KG1 (cell line): ENCODE data around the gene SCARB1.

ENCODE experiments used
- DNase-seq: peaks from one replicate; lab custom pipeline; 2025; lab: John Stamatoyannopoulos, UW

Gene SCARB1

DNA sequence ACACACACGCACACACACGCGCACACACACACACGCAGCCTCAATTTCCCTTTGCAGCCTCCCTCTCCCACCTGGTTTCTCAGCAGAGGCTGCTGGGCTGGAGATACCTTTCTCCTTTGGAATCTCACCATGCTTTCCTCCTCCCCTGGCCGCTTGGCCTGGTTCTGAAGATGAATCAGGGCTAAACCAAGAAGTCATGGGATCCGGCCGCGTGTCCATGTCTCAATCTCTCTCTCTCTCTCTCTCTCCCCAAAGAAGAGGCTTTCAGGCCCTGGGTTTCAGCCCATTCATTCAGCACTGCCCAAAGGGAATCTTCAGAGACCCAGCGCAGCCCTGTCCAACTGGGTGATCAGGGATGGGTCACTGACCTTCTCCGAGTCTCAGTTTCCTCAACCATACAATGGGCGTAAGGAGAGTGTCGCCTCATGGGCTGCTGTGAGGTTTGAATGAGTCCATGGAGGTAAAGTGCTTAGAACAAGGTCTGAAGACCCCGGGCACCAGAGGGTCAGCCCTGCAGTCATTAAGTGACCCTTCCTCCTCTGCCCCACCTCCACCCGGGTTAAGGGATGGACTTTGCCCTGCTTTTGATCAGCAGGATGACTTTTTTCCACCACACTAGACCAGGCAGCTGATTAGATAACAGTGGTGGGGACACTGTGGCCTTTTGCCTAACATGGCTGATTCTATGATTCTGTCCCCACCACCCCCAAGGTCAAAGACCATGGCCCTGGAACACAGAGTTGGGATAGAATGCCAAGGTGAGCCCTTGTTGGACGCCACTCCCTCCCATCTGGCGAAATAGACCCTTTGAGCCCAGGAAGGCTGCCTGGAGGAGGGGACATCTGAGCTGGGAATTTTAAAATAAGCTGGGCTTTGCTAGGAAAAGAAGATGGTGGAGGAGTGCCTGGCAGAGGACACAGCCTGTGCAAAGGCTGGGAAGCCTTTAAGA is 42.1 kb downstream of the SCARB1 start:
- DNase-seq: no peak

DNA sequence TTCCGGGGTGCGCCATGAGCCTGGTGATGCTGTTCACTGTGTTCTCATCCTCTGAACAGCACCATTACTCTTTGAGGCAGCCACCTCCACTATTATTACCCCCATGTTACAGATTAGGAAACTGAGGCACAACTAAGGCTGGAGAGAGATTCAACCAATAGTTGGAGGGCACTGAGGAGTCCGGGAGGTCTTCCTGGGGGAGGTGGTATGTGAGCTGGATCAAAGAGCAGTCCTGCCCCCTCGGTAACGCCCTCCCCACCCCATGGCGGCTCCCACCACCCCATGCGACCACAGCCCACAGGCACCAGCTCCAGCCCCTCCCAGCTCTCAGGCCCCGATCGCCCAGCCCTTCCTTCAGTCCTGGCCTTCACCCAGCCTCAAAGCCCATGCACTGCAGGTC is 43.5 kb downstream of the SCARB1 start:
- no peak for DNase-seq

DNA sequence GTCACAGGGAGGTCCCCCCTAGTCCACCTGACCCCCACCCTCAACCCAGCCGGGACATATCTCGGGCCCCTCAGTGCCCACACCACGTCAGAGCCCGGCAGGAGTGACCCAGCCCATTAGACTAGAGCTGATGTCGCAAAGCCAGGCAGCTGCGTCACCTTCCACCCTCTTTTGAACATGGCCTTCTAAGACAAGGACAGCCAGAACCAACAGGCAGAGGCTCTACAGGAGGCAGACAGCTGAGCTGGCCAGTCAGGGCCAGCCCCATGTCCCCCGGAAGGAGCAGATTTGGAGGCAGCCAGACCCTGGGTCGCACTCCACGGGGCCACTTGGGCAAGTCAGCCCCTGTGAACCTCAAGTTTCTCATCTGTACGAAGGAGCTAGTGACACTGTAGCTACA is 44.1 kb downstream of the SCARB1 start:
- no peak for DNase-seq

DNA sequence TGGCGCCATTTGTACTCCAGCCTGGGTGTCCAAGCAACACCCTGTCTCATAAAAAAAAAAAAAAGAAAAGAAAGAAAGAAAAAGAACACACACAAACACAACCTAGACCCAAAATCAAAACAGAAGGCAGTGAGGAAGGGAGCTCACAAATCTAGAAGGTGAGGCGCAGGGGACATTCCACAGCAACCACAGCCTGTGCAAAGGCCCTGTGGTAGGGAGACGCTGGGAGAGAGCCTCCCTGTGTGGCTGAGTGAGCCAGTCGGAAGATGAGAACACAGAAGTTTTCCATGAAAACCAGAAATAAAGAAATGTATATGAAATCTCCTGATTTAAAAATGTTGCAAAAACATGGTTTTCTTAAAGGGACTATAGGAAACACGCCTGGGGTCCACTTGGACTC is 44.6 kb downstream of the SCARB1 start:
- no peak for DNase-seq

DNA sequence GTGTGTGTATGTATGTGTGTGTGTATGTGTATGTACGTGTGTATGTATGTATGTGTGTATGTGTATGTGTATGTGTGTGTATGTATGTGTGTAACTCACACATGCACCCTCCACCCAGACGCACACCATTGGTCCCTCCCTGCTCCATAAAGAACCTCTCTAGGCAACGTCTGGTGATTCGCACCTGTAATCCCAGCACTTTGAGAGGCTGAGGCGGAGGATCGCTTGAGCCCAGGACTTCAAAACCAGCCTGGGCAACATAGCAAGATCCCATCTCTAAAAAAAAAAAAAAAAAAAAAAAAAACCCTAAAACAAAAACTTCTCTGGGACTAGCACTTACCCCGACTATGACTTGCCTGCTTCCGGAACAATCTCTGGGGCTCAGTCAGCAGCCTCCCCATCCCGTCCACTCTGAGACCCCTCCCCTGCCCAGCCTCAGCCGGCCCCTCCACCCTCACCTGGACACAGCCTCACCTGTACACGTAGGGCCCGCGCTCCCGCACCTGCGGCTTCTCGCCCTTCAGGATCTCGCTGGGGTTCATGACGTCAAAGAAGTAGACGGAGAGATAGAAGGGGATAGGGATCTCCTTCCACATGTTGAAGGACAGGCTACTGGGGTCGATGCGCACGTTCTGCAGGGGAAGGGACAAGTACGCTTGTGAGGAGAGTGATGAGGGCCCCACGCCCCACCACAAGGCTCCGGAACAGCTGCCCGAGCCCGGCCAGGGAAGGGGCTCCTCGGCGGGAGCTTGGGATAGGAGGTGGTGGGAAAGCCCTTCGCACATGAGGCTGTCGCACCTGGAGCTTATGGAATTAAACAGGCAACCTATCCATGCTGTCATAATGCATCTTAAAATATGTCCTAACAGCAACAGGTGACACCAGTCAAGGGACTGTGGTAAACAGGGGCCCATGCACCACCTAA is 46.3 kb downstream of the SCARB1 start:
- DNase-seq: no peak

DNA sequence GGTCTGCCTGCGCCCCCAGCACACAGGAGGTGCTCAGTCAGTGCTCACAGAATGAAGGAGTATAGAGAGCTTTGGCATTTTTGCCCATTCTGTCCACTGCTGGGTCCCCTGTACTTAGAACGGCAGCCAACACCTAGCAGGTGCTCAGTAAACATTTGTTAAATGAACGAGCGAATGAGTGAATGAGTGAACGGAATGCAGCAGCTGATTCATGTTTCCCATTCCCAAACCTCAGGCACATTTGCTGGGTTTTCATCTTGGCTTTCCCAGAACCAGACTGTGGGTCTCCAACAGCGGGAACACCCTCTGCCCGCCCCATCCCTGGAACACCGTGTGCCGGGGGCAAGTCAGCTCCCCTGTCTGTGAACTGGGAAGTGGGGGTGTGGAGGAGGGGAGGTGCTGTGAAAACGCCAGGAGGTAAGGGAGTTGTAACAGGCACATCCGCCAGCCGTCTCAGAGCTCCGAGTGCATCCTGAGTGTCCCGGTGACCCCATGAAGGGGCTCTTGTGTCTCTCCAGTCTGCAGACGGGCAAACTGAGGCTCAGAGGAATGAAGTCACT is 47.3 kb downstream of the SCARB1 start:
- DNase-seq: no peak

DNA sequence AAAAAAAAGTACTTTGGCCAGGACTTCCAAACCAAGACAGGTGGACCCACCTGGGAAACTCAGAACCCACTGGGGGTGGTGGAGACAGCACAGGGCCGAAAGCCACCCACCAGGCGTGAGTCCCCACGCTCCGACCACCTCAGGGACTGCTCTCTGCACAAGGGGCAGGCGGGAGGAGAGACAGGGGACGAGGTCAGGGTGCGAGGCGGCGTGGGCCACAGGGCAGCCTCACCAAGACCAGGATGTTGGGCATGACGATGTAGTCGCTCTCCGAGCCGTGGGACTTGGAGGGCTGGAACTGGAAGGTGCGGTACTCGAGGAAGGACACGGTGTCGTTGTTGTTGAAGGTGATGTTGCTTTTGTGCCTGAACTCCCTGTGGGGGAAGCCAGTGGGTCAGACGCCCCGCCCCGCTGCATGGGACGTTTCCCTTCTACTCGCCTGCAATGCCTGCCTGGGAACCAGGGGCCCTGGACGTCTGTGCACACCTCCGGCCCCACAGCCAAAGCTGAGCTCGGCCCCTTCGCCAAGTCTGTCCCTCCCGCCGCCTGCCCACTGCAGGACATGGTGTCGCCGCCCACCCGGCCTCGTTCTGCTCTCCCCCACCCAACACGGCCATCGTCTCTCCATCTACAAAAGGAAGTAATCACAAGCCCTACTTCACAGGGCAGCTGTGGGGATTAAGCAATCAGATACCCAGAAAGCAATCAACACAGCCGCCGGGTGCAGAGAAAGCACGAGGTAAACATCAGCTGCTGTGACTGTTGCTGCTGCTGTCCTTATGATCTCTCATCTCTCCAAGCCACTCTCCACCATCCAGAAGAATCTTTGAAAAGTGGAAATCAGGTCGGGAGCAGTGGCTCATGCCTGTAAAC is 48.7 kb downstream of the SCARB1 start:
- no peak for DNase-seq

DNA sequence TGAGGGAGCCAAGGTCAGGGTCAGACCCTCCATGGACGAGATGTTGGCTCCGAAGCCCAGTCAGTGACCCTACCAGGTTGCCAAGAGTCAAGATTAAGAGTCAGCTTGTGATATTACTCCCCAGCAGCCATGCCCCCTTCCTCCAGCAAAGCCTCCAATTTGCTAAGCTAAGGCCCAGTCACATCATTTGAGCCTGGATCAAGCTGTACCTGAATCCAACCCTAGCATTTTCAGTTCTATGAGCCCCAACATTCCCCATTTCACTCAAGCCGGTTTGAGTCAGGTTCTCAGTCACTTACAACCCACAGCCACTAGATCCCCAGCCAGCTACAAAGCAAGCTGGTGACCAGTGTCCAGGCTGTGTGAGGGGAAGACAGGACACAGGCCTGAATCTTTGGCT is 49.9 kb downstream of the SCARB1 start:
- DNase-seq: no peak

DNA sequence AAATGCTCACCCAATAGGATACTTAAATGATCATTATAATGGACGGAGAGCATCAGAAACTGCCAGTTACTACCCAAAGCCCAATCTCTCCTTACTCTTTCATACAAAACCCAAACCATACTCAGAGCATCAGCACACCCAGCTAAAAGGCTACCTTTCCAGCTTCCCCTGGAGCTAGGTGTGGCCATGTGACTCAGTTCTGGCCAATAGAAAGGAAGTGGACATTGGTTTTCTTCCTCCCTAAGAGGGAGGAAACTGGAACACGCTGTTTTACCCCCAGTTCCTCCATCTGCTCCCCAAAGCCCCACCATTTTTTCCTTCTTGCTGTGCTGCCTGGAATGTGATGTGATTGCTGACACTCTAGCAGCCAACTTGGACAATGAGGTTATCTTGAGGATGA is 50.7 kb downstream of the SCARB1 start:
- DNase-seq: no peak

DNA sequence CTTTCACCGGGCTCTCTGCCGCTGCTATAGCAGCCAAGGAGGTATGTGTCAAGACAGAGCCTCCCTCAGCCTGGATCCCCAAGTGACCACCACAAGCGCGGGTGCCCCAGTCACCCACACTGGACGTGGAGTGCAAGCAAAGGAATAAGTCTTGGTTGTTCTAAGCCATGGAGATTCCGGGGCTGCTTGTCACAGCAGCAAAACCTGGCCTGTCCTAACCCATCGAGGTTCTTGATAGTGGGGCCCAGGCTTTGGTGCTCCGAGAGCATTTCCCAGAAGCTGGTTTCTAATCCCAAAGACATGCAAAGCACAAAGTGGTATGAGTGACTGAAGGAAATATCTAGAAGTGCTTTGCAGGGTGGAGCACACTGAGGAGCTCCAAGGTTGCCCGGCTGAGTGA is 51.3 kb downstream of the SCARB1 start:
- no peak for DNase-seq

DNA sequence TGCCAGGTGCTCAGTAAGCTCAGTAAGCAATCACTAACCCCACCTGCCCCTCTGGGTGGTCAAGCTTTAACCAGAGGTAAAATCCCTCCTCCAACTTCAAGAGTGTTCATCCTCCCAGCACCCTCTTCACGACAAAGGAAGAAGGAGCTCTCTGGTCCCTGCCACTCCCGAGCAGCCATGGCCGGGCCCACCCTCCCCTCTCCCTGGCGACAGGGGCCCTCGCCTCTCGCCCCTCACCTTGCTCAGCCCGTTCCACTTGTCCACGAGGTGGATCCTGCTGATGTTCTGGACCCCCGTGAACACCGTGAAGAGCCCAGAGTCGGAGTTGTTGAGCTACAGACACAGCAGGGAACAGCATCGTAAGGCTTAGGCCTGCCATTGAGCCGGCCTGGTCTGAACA is 52.0 kb downstream of the SCARB1 start:
- no peak for DNase-seq

DNA sequence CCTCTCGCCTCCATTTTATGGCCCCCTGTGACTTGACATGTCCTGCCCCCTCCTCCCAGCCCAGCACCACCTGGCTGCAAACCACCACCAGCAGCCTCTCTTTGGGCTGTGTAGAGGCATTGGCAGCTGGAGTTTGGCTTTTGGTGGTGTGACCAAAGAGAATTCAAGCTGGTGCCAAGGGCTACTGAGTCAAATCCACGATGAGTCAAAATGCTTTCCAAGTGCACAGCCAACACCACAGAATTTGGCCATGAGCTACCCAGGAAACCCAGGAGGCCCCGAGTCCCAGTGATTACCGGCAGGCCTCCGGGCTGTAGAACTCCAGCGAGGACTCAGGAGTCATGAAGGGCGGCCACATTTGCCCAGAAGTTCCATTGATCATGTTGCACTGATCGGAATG is 53.8 kb downstream of the SCARB1 start:
- DNase-seq: no peak

DNA sequence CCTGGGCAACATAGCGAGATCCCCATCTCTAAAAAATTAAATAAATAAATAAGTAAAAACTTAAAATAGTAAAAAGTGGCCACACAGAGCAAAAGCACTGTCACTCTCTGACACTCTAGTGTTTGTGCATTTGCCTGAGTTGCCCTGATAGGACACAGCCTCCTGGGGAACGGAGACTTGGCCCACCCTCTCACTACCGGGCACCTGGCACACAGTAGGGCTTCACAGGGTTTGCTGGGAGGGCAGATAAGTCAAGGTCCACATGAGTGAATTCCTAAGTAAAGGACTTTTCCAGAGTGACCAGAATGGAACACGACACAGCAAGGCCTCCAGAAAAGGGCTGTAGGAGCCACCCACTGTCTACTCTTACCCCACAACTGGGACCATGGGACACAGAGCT is 54.3 kb downstream of the SCARB1 start:
- DNase-seq: no peak

DNA sequence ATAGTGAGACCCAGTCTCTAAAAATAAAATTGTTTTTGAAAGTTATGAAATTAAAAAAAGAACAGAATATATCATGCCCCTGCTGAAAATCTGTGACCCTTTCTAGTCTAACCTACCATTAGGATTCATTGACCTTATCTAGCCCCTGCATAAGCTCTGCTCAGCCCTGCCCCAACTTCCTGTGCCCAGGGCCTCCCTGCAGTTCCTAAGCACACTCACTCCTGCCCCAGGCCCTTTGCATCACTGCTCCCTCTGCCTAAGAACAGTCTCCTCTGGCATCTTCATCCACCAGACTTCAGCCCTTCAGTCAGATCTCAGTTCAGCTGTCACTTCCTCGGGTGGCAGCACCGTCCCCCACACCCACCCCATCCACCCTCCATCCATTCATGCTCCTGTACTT is 55.4 kb downstream of the SCARB1 start:
- no peak for DNase-seq

DNA sequence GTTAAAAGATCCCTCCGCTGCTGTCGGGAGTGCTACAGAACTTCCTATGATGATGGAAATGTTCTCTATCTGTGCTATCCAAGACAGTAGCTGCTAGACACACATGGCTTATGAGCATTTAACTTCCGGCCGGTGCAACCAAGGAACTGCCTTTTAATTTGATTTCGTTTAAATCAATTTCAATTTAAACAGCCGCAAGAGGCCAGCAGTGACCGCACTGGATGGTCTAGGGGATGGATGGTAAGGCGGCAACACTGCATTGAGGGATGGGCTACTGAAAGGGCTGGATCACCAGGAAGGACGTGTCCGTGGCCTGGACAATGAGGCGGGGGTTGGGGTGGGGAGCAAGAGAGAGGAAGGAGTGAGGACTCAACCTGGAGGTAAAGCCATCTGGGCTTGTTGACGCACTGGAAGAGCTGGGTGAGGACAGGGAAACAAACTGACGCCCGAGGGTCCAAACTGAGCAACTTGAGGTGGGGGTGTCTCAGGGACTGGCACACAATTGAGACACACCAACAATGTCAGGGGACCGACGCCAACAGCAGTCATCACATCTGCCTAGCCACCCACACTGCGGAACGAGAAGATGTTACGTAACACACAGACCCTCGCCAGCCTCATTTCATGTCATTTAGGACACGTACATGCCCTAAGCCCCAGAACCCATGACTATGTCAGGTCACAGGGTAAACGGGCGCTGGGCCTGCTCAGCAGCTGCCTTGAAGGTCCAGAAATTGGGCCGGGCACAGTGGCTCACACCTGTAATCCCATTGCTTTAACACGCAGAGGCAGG is 57.6 kb downstream of the SCARB1 start:
- no peak for DNase-seq

DNA sequence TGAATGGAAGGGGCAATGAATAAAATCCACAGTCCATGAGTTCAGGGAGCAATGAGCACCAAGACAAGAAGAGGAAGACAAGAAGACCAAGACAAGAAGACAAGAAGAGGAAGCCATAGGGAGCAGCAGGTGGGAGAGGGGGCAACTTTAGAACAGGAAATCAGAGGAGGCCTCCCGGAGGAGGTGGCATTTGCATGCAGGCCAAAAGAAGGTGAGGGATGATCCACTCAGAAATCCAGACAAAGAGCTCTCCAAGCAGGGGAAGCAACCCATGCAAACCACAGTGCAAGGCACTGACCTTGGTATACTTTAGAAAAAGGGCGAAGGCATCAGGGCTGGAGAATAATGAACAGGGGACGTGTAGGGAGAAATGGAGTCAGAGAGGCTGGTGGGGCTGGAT is 58.6 kb downstream of the SCARB1 start:
- no peak for DNase-seq

DNA sequence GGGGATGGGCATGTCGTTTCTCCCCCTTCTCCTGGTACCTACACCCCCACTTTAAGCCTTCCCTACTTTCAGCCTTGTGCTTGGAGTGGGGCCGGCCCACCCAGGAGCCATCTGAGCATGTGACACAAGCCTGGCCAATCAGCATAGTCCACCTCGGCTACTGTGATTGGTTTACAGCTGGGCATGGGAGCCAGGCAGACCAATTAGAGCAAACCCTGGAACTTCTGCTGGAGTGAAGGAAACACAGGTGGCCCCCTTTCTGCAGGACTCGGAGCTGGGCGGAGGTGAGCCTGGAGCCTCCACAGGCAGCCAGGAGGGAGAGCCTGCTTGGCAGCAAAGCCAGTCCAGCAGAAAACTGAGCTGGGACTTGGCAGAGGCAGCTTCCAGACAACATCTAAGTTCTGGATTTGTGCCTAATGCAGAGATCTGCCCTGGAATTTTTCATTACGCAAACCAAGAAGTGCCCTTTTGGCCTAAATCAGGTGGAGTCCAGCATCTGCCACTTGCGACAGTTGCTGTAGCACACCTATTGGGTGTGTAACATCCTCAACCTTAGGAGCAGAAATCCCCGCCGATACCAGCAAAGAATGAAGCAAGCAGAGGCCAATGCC is 59.5 kb downstream of the SCARB1 start:
- no peak for DNase-seq

DNA sequence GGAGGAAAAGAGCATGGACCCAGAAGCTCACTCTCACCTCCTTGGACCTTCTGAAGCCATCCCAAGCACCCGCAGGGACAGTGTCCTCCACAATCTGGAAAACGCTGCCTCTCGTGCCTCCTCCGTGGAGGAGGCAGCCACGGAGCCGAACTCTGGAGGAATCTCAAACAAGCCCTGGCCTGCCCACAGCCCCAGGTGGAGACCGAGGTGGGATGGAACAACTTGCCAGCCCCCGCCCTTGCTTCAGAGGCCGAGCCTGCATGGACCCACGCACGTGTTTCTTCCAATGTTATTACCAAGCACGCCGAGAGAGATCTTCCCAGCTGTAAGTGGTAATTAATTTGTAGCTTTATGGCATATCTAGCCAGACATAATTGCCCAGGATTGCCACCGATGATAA is 61.3 kb downstream of the SCARB1 start:
- DNase-seq: no peak

DNA sequence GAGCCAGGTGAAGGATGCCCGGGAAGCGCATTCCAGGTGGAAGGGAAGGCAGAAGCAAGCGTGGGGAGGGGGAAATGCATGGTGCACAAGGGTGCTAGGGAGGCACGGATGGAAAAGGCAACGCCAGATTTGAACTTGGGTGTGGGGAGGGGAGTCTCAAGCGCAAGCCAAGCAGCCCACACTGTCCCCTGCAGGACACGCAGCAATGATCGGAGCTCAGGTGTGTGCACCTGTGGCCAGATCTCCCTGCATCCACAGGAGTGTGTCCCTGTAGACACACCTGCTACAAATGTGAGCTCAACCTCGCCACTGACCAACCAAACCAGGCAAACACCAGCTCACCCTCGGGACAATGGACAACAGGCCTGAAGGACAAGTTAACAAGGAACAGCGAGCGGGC is 63.2 kb downstream of the SCARB1 start:
- DNase-seq: no peak

DNA sequence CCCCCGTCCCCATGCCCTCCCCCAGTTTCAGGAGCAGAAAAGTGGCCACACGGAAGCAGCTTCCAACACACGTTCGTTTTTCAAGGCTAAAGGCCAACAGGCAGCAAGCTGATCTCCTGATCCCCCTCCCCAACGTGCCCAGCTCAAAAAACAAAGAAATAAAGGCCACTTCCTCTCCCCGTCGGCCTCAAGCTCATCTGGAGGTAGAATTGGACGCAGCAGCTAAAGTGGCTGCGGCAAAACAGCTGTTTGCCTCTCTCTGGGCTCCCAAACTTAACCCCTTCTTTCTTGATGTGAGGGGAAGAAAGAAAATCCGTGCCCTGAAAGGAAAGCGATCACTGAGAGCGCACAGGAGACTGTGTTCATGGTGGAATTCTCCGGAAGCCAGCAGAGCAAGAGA is 66.3 kb downstream of the SCARB1 start:
- DNase-seq: no peak
